Endothelial cell of umbilical vein (primary cell): ENCODE measurements around the gene SNX12.

ENCODE experiments used
- CTCF ChIP-seq, 2 donors: IDR thresholded peaks; 1 replicate in 1 of 2; 2 replicates in 1 of 2; pipeline ENCODE4 v1.5.1; 2011; ENCODE audit warnings: low read length in 2 of 2, mild to moderate bottlenecking in 2 of 2, moderate library complexity in 2 of 2, control low read depth in 1 of 2, inconsistent platforms in 1 of 2, low read depth in 1 of 2; ENCODE audit not compliant: insufficient read depth in 1 of 2; ENCODE audit errors: extremely low read depth in 1 of 2
- EZH2 ChIP-seq: IDR thresholded peaks from 2 replicates; pipeline ENCODE4 v1.6.1; 2012; ENCODE audit warnings: borderline replicate concordance, low read depth, mild to moderate bottlenecking, moderate library complexity, low read length, inconsistent platforms; ENCODE audit not compliant: severe bottlenecking
- GATA2 ChIP-seq: IDR thresholded peaks from 2 replicates; pipeline ENCODE4 v1.7.0; 2011; ENCODE audit warnings: low read depth, mild to moderate bottlenecking, moderate library complexity, mixed read lengths, low read length; ENCODE audit not compliant: insufficient read length, insufficient read depth
- MAX ChIP-seq: IDR thresholded peaks from 2 replicates; pipeline ENCODE4 v1.6.1; 2011; ENCODE audit not compliant: insufficient read depth, insufficient read length
- MYC ChIP-seq: IDR thresholded peaks from one replicate; pipeline ENCODE4 v1.6.1; 2011; ENCODE audit warnings: mild to moderate bottlenecking, low read depth, low read length
- POLR2A ChIP-seq: IDR thresholded peaks from 2 replicates; pipeline ENCODE4 v1.6.1; 2012; ENCODE audit warnings: low read depth, mild to moderate bottlenecking, control low read depth, low read length
- POLR2AphosphoS5 ChIP-seq: IDR thresholded peaks from 2 replicates; pipeline ENCODE4 v1.6.1; 2012; ENCODE audit warnings: low read depth, mild to moderate bottlenecking, control low read depth, low read length, moderate library complexity; ENCODE audit not compliant: insufficient read depth

GRCh38 chrX:71053217-71053621 lies 14.9 kb downstream of the SNX12 start:
- no peak for TF ChIP-seq CTCF (IDR thresholded peaks at IDR 0.05; ENCODE audit: extremely low read depth in 1 of 2, insufficient read depth in 1 of 2, low read depth in 1 of 2, low read length in 2 of 2)
- no peak for TF ChIP-seq GATA2
- TF ChIP-seq MAX: no peak
- no peak for TF ChIP-seq EZH2
- TF ChIP-seq POLR2AphosphoS5: no peak
- no peak for TF ChIP-seq POLR2A
- no peak for TF ChIP-seq MYC
